ENCODE results near the gene TPSD1. TPM values are rescaled to one million over a fixed set of nuclear protein-coding genes. Genes with fewer than 3 reads are reported as not detected.
"Not testable (repeated sequence)": the region's sequence is repeated elsewhere in the genome, so short reads cannot be mapped to it uniquely, and the experiment has no call there.

TPSD1 gene
- 1 to 10 TPM in 1 of 3 donors, under 1 TPM in 2; 0.35 to 4.3 (median 0.58) TPM for total RNA-seq
- long read RNA-seq, donor 1: 0 reads
- long read RNA-seq, donor 2: 0 reads

GRCh38 chr16:1255276-1256122, at the start of gene TPSD1:
Gene TPSD1 (plus strand): TSS chr16:1256069. CDS start chr16:1256281, 212 bp downstream.
- H3K9me3 ChIP-seq; intact Hi-C loops (cut with DNase I, micrococcal nuclease); H3K36me3 ChIP-seq (ENCODE audit: low read depth); H3K4me1 ChIP-seq (ENCODE audit: low read depth); H3K4me3 ChIP-seq: not testable (repeated sequence)
- ATAC-seq (peak; percentile 31), DNase-seq (peak in 1 of 3 donors; percentile 40)

GRCh38 chr16:1206326-1206725, 49.5 kb upstream of the TPSD1 start:
- no peak for TF ChIP-seq CTCF (IDR thresholded peaks at IDR 0.05)
- no peak for DNase-seq
- no peak for ATAC-seq
- H3K36me3 ChIP-seq (ENCODE audit: low read depth): no peaks in the 10 kb centered on the region
- H3K4me1 ChIP-seq (ENCODE audit: low read depth): no peaks in the 10 kb centered on the region
- H3K4me3 ChIP-seq: no peak overlapping the region
- intact Hi-C loops (cut with DNase I, micrococcal nuclease): no loop called here
- H3K9me3 ChIP-seq: no peaks in the 10 kb centered on the region

DNA sequence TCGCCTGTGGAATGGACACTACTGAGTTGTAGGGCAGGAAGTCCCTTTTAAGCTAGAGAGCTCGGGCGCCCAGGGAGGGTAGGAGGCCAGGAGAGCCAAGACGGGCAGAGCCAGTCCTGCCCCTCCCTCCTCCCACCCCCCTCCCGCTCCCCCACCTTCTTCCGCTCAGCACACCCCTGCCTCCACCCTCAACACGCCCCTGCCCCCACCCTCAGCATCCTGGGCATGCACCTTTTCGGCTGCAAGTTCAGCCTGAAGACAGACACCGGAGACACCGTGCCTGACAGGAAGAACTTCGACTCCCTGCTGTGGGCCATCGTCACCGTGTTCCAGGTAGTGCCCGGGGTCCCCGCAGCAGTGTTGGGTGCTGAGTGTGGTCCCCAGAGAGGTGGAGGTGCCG, 49.1 kb upstream of the TPSD1 start:
- Histone ChIP-seq H3K36me3 (ENCODE audit: low read depth) (no peaks in the 10 kb centered on the region), H3K4me1 (ENCODE audit: low read depth) (no peaks in the 10 kb centered on the region), H3K4me3 (no peak overlapping the region), H3K9me3 (no peaks in the 10 kb centered on the region)
- DNase-seq (no peak), ATAC-seq (no peak)
- no peak for TF ChIP-seq CTCF (IDR thresholded peaks at IDR 0.05)
- intact Hi-C loops (cut with DNase I, micrococcal nuclease): no loop called here

GRCh38 chr16:1208239-1208830, 47.5 kb upstream of the TPSD1 start:
- no peaks in the 10 kb centered on the region for H3K9me3 ChIP-seq
- DNase-seq (no peak), ATAC-seq (peak; percentile 19)
- intact Hi-C loops (cut with DNase I, micrococcal nuclease): no loop called here
- TF ChIP-seq CTCF (IDR thresholded peaks at IDR 0.05): no peak
- H3K4me3 ChIP-seq: no peak overlapping the region
- H3K36me3 ChIP-seq (ENCODE audit: low read depth): no peaks in the 10 kb centered on the region
- no peaks in the 10 kb centered on the region for H3K4me1 ChIP-seq (ENCODE audit: low read depth)

DNA sequence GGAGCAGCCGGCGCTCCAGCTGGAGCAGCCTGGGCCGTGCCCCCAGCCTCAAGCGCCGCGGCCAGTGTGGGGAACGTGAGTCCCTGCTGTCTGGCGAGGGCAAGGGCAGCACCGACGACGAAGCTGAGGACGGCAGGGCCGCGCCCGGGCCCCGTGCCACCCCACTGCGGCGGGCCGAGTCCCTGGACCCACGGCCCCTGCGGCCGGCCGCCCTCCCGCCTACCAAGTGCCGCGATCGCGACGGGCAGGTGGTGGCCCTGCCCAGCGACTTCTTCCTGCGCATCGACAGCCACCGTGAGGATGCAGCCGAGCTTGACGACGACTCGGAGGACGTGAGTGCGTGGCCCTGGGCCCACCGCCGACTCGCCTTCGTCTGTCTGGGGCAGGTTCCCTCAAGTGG, 46.8 kb upstream of the TPSD1 start:
- TF ChIP-seq CTCF (IDR thresholded peaks at IDR 0.05): no peak
- no peaks in the 10 kb centered on the region for H3K4me1 ChIP-seq (ENCODE audit: low read depth)
- H3K36me3 ChIP-seq (ENCODE audit: low read depth): no peaks in the 10 kb centered on the region
- ATAC-seq: no peak
- no peaks in the 10 kb centered on the region for H3K9me3 ChIP-seq
- no peak for DNase-seq
- intact Hi-C loops (cut with DNase I, micrococcal nuclease): no loop called here
- H3K4me3 ChIP-seq: no peak overlapping the region

DNA sequence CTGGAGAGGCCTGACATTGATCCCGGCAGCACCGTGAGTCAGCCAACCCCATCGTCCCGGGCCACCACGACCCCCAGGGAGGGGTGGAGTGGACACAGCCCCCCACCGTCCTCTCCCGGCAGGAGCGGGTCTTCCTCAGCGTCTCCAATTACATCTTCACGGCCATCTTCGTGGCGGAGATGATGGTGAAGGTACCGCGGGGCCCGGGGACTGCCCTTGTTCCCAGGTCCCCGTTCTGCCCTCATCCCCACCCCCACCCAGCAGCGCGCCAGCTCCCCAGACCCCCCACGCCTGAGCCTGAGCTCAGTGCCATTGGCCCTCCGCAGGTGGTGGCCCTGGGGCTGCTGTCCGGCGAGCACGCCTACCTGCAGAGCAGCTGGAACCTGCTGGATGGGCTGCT, 45.4 kb upstream of the TPSD1 start:
- H3K9me3 ChIP-seq: no peaks in the 10 kb centered on the region
- intact Hi-C loops (cut with DNase I, micrococcal nuclease): no loop called here
- ATAC-seq: no peak
- no peaks in the 10 kb centered on the region for H3K4me1 ChIP-seq (ENCODE audit: low read depth)
- no peak overlapping the region for H3K4me3 ChIP-seq
- no peak for TF ChIP-seq CTCF (IDR thresholded peaks at IDR 0.05)
- DNase-seq: no peak
- H3K36me3 ChIP-seq (ENCODE audit: low read depth): no peaks in the 10 kb centered on the region

All from mucosa of descending colon (tissue), 3 donors.